Measurements from ENCODE around the gene USP9Y. TPM values are rescaled to one million over a fixed set of nuclear protein-coding genes. Genes with fewer than 3 reads are reported as not detected.

Gene USP9Y
- total RNA-seq, 6 experiments from 2014 or later = 4.5 TPM; not detected in 5

DNA sequence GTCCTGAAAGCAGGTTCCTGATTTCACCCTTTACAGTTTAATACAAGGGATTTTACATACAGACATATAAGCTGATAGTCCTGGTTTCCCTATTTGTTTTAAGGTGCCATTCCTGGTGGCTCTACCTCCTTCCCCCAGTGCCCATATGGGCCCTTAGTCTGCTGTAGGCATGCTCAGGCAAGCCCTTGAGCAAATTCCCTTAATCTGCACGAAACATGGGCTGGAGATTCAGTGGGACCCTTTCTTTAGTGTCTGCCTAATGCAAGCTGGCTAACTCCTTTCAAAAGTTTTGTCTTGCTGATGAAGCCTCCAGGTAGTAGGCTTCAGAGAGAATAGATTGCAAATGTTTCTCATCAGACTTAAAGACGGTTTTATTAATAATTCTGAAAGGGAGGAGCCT, 22.9 kb upstream of the USP9Y start:
- Histone ChIP-seq H3K4me3 (no peak overlapping the region), H3K27ac (no peak overlapping the region), H3K4me1 (no peaks in the 10 kb centered on the region), H3K27me3 (no peaks in the 10 kb centered on the region), H3K9me3 (no peaks in the 10 kb centered on the region), H3K36me3 (no peaks in the 10 kb centered on the region)
- WGBS (ENCODE audit: insufficient coverage, low coverage, low lambda C conversion rate, missing lambda C conversion rate) = no CpG with 5 or more reads among the region's 2 CpGs
- intact Hi-C loops (cut with DNase I) = no loop called here
- ATAC-seq (no peak), DNase-seq (no peak)
- TF ChIP-seq, protein P1, sequence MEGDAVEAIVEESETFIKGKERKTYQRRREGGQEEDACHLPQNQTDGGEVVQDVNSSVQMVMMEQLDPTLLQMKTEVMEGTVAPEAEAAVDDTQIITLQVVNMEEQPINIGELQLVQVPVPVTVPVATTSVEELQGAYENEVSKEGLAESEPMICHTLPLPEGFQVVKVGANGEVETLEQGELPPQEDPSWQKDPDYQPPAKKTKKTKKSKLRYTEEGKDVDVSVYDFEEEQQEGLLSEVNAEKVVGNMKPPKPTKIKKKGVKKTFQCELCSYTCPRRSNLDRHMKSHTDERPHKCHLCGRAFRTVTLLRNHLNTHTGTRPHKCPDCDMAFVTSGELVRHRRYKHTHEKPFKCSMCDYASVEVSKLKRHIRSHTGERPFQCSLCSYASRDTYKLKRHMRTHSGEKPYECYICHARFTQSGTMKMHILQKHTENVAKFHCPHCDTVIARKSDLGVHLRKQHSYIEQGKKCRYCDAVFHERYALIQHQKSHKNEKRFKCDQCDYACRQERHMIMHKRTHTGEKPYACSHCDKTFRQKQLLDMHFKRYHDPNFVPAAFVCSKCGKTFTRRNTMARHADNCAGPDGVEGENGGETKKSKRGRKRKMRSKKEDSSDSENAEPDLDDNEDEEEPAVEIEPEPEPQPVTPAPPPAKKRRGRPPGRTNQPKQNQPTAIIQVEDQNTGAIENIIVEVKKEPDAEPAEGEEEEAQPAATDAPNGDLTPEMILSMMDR (IDR thresholded peaks at IDR 0.05) = no peak
- TF ChIP-seq POLR2A (IDR thresholded peaks at IDR 0.05) = no peak

DNA sequence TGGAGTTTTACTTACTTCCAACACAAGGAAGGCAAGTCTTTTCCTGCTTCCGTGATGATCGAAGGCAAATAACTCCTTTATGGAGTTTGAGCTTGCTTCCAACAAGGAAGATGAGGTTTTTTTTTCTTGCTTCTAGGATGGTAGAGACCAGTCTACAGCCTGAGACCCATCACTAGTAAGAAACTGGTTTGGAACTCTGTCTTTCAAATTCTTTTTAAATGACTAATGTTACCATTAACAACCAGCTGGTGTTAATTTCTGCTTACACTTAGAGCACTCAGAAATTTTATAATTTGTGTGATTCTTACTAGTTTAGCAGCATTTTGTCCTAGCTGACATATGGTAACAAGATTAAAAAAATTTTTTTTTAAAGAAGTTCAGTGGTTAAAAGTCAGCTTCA, 19.5 kb upstream of the USP9Y start:
- no peak for ATAC-seq
- Histone ChIP-seq H3K4me1 (no peaks in the 10 kb centered on the region), H3K27me3 (no peaks in the 10 kb centered on the region), H3K36me3 (no peaks in the 10 kb centered on the region), H3K27ac (no peak overlapping the region), H3K4me3 (no peak overlapping the region), H3K9me3 (no peaks in the 10 kb centered on the region)
- DNase-seq = no peak
- no CpG with 5 or more reads among the region's 2 CpGs for WGBS (ENCODE audit: insufficient coverage, low coverage, low lambda C conversion rate, missing lambda C conversion rate)
- intact Hi-C loops (cut with DNase I) = no loop called here
- TF ChIP-seq, protein P1 (IDR thresholded peaks at IDR 0.05) = no peak
- TF ChIP-seq POLR2A (IDR thresholded peaks at IDR 0.05) = no peak

- Histone ChIP-seq H3K4me3 (no peak overlapping the region), H3K27ac (no peak overlapping the region), H3K27me3 (no peaks in the 10 kb centered on the region), H3K36me3 (no peaks in the 10 kb centered on the region), H3K4me1 (no peaks in the 10 kb centered on the region), H3K9me3 (no peaks in the 10 kb centered on the region)
- TF ChIP-seq POLR2A (IDR thresholded peaks at IDR 0.05) = no peak
- TF ChIP-seq, protein P1 (IDR thresholded peaks at IDR 0.05) = no peak
- DNase-seq (no peak), ATAC-seq (no peak)
- intact Hi-C loops (cut with DNase I) = no loop called here
- no CpG with 5 or more reads among the region's 2 CpGs for WGBS (ENCODE audit: insufficient coverage, low coverage, low lambda C conversion rate, missing lambda C conversion rate)
These were observed 12.7 kb upstream of the USP9Y start for GRCh38 chrY:12688337-12688736.

GRCh38 chrY:12700087-12700486, 944 bp upstream of the USP9Y start:
- ATAC-seq (no peak), DNase-seq (no peak)
- no CpG with 5 or more reads among the region's 2 CpGs for WGBS (ENCODE audit: insufficient coverage, low coverage, low lambda C conversion rate, missing lambda C conversion rate)
- Histone ChIP-seq H3K27ac (no peak overlapping the region), H3K36me3 (no peaks in the 10 kb centered on the region), H3K9me3 (no peaks in the 10 kb centered on the region), H3K4me1 (no peaks in the 10 kb centered on the region), H3K4me3 (no peak overlapping the region), H3K27me3 (no peaks in the 10 kb centered on the region)
- no peak for TF ChIP-seq POLR2A (IDR thresholded peaks at IDR 0.05)
- TF ChIP-seq, protein P1 (IDR thresholded peaks at IDR 0.05) = no peak
- intact Hi-C loops (cut with DNase I) = no loop called here

DNA sequence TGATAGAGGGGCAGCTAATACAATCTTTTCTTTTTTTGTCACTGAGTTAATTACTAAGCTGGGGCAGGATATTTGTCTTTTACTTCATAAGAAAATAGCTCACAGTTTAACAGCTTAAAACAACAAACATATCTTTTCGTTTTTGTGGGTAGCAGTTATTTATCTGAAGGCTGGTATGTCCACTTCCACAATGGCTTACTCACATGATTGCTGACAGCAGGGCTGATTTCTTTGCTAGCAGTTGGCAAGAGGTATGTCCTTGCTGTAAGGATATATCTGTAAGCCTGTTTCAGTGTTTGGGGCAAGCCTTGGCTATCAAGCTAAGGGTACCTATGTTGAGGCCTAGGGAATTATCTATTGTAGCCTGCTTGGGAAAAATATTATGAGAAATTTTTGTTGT, 1.1 kb downstream of the USP9Y start:
- WGBS (ENCODE audit: insufficient coverage, low coverage, low lambda C conversion rate, missing lambda C conversion rate) = no CpG with 5 or more reads among the region's 1 CpG
- ATAC-seq (no peak), DNase-seq (no peak)
- no peaks in the 10 kb centered on the region for H3K4me1 ChIP-seq
- no peaks in the 10 kb centered on the region for H3K27me3 ChIP-seq
- H3K36me3 ChIP-seq = no peaks in the 10 kb centered on the region
- H3K27ac ChIP-seq = no peak overlapping the region
- H3K4me3 ChIP-seq = no peak overlapping the region
- intact Hi-C loops (cut with DNase I) = no loop called here
- no peak for TF ChIP-seq POLR2A (IDR thresholded peaks at IDR 0.05)
- TF ChIP-seq, protein P1 (IDR thresholded peaks at IDR 0.05) = no peak
- no peaks in the 10 kb centered on the region for H3K9me3 ChIP-seq

All from right lobe of liver (tissue), 6 donors.